Medulla oblongata (tissue), 1 donor: ENCODE data around the gene NAV1.

Experiments used
- DNase-seq: peaks from one replicate; pipeline ENCODE4 v3.0.0-alpha.2; 2015; ENCODE audit errors: extremely low spot score

NAV1 gene

GRCh38 chr1:201586806-201587205 is 47.9 kb downstream of the NAV1 start:
- no peak for DNase-seq

DNA sequence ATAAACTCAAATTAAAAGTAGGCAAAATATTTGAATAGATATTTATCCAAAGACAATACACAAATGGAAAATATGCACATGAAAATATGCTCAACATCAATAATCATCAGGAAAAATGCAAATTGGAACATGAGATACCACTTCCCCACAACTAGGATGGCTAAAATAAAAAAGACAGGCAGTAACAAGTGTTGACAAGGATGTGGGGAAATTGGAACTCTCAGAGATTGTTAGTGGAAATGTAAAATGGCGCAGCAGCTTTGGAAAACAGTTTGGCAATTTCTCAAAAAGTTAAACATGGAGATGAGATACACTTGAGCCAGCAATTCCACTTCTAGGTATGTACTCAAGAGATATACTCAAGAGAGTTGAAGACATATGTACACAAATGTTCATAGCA is 48.8 kb downstream of the NAV1 start:
- DNase-seq, result no peak
